ENCODE data around the gene TDRD10.

- no peak for TF ChIP-seq POLR2A (IDR thresholded peaks at IDR 0.05)
- TF ChIP-seq CTCF (IDR thresholded peaks at IDR 0.05) = no peak
These were observed 93.6 kb downstream of the TDRD10 start for GRCh38 chr1:154595621-154596020.

Data from body of pancreas (tissue), 4 donors.